H9 (cell line): ENCODE data around the gene RCOR2. TPM values are rescaled to one million over a fixed set of nuclear protein-coding genes. Genes with fewer than 3 reads are reported as not detected.

Source experiments
- DNase-seq: peaks from one replicate; pipeline ENCODE4 v3.0.0-alpha.2; 2017
- H2AFZ ChIP-seq: one replicate; pipeline ENCODE4 v1.6.1; 2013; ENCODE audit warnings: mild to moderate bottlenecking, low read length, control low read depth, moderate library complexity
- H2AK5ac ChIP-seq: 2 replicates; pipeline ENCODE4 v1.6.1; 2013; ENCODE audit warnings: low read length, control low read depth, mixed read lengths; ENCODE audit not compliant: insufficient read length
- H2BK120ac ChIP-seq: one replicate; pipeline ENCODE4 v1.6.1; 2013; ENCODE audit warnings: low read depth, mild to moderate bottlenecking, low read length, control low read depth, inconsistent platforms; ENCODE audit not compliant: poor library complexity, severe bottlenecking
- H2BK12ac ChIP-seq: 2 replicates; pipeline ENCODE4 v1.6.1; 2013; ENCODE audit warnings: low read length, control low read depth, mixed read lengths, low read depth; ENCODE audit not compliant: insufficient read length
- H2BK15ac ChIP-seq: 2 replicates; pipeline ENCODE4 v1.6.1; 2013; ENCODE audit warnings: low read depth, low read length, control low read depth
- H2BK20ac ChIP-seq: one replicate; pipeline ENCODE4 v1.6.1; 2013; ENCODE audit warnings: low read depth, mild to moderate bottlenecking, low read length, control low read depth, inconsistent platforms; ENCODE audit not compliant: poor library complexity, severe bottlenecking
- H2BK5ac ChIP-seq: 2 replicates; pipeline ENCODE4 v1.6.1; 2013; ENCODE audit warnings: low read length, control low read depth, mixed read lengths; ENCODE audit not compliant: insufficient read length
- H3K14ac ChIP-seq: 2 replicates; pipeline ENCODE4 v1.6.1; 2013; ENCODE audit warnings: low read length, control low read depth; ENCODE audit not compliant: insufficient read depth
- H3K18ac ChIP-seq: 2 replicates; pipeline ENCODE4 v1.6.1; 2013; ENCODE audit warnings: low read depth, mild to moderate bottlenecking, mixed read lengths, low read length, control low read depth; ENCODE audit not compliant: insufficient read length
- H3K23ac ChIP-seq: 2 replicates; pipeline ENCODE4 v1.6.1; 2013; ENCODE audit warnings: low read length, control low read depth, mixed read lengths, low read depth; ENCODE audit not compliant: insufficient read length
- H3K23me2 ChIP-seq: 2 replicates; pipeline ENCODE4 v1.6.1; 2013; ENCODE audit warnings: low read depth, mild to moderate bottlenecking, mixed read lengths, low read length, control low read depth; ENCODE audit not compliant: insufficient read length, poor library complexity, severe bottlenecking
- H3K27ac ChIP-seq: 2 replicates; pipeline ENCODE4 v1.5.1; 2013; ENCODE audit warnings: low read length, control low read depth, mixed read lengths, low read depth; ENCODE audit not compliant: insufficient read length
- H3K27me3 ChIP-seq: 2 replicates; pipeline ENCODE4 v1.6.1; 2013; ENCODE audit warnings: low read length, control low read depth, inconsistent platforms; ENCODE audit not compliant: insufficient read depth
- H3K4ac ChIP-seq: 2 replicates; pipeline ENCODE4 v1.6.1; 2013; ENCODE audit warnings: low read depth, mild to moderate bottlenecking, control low read depth, inconsistent platforms, low read length, moderate library complexity
- H3K4me1 ChIP-seq: 2 replicates; pipeline ENCODE4 v1.6.1; 2013; ENCODE audit warnings: low read length, control low read depth, inconsistent platforms; ENCODE audit not compliant: insufficient read depth
- H3K4me2 ChIP-seq: 2 replicates; pipeline ENCODE4 v1.6.1; 2013; ENCODE audit warnings: low read length, control low read depth, mixed read lengths; ENCODE audit not compliant: insufficient read length, insufficient read depth
- H3K56ac ChIP-seq: 2 replicates; pipeline ENCODE4 v1.6.1; 2013; ENCODE audit warnings: low read depth, mild to moderate bottlenecking, mixed read lengths, low read length, control low read depth; ENCODE audit not compliant: insufficient read length
- H3K79me1 ChIP-seq: 2 replicates; pipeline ENCODE4 v1.6.1; 2013; ENCODE audit warnings: low read depth, mild to moderate bottlenecking, moderate library complexity, low read length, control low read depth, inconsistent platforms; ENCODE audit not compliant: insufficient read depth, poor library complexity, severe bottlenecking
- H3K79me2 ChIP-seq: 2 replicates; pipeline ENCODE4 v1.6.1; 2013; ENCODE audit warnings: low read length, control low read depth, inconsistent platforms; ENCODE audit not compliant: insufficient read depth
- H3K9ac ChIP-seq: 2 replicates; pipeline ENCODE4 v1.6.1; 2013; ENCODE audit warnings: low read length, control low read depth, mixed read lengths; ENCODE audit not compliant: insufficient read length; ENCODE audit errors: extremely low read depth
- H3K9me3 ChIP-seq: one replicate; pipeline ENCODE4 v1.6.1; 2013; ENCODE audit warnings: low read depth, low read length, inconsistent platforms; ENCODE audit not compliant: control insufficient read depth
- H3T11ph ChIP-seq: one replicate; pipeline ENCODE4 v1.6.1; 2013; ENCODE audit warnings: mild to moderate bottlenecking, low read length, control low read depth, inconsistent platforms
- H4K20me1 ChIP-seq: one replicate; pipeline ENCODE4 v1.6.1; 2013; ENCODE audit not compliant: control insufficient read depth, insufficient read length, insufficient read depth
- H4K5ac ChIP-seq: 2 replicates; pipeline ENCODE4 v1.6.1; 2013; ENCODE audit warnings: low read depth, mild to moderate bottlenecking, mixed read lengths, low read length, control low read depth; ENCODE audit not compliant: insufficient read length
- H4K8ac ChIP-seq: replicated peaks from 2 replicates; pipeline ENCODE4 v1.6.1; 2013; ENCODE audit warnings: low read length, control low read depth, mixed read lengths, low read depth; ENCODE audit not compliant: insufficient read length
- H4K91ac ChIP-seq: 2 replicates; pipeline ENCODE4 v1.6.1; 2013; ENCODE audit warnings: low read depth, mild to moderate bottlenecking, moderate library complexity, mixed read lengths, low read length, control low read depth; ENCODE audit not compliant: insufficient read length
- H3K27ac Mint-ChIP-seq, 3 experiments: 2 replicates in 2 of 3; 3 replicates in 1 of 3; pipeline ENCODE4 v1.8.0; 2020 to 2021; ENCODE audit warnings: mixed read lengths in 3 of 3, mild to moderate bottlenecking in 1 of 3, moderate library complexity in 1 of 3
- H3K27me3 Mint-ChIP-seq: 2 replicates; pipeline ENCODE4 v1.8.0; 2021; ENCODE audit warnings: low read depth, mild to moderate bottlenecking, moderate library complexity, mixed read lengths
- H3K36me3 Mint-ChIP-seq, 3 experiments: 2 replicates in 2 of 3; 3 replicates in 1 of 3; pipeline ENCODE4 v1.8.0; 2020 to 2021; ENCODE audit warnings: low read depth in 3 of 3, mixed read lengths in 3 of 3; ENCODE audit not compliant: insufficient read depth in 1 of 3
- H3K4me1 Mint-ChIP-seq, 2 experiments: 2 replicates each; pipeline ENCODE4 v1.8.0; 2020; ENCODE audit warnings: mixed read lengths in 2 of 2
- H3K4me3 Mint-ChIP-seq, 2 experiments: 2 replicates in 1 of 2; 3 replicates in 1 of 2; pipeline ENCODE4 v1.8.0; 2020 to 2021; ENCODE audit warnings: mild to moderate bottlenecking in 2 of 2, mixed read lengths in 2 of 2, moderate library complexity in 1 of 2
- H3K9me3 Mint-ChIP-seq, 2 experiments: 2 replicates in 1 of 2; 3 replicates in 1 of 2; pipeline ENCODE4 v1.8.0; 2020; ENCODE audit warnings: mild to moderate bottlenecking in 2 of 2, mixed read lengths in 2 of 2, moderate library complexity in 1 of 2
- CTCF ChIP-seq: fragments of 200-600 bp; sonication (generic); conservative IDR thresholded peaks from 3 replicates; pipeline ENCODE4 v1.8.0; 2021; ENCODE audit warnings: antibody characterized with exemption, mild to moderate bottlenecking
- WGBS: extraction: QIAGEN DNeasy Blood & Tissue Kit; methylation state at CpG from one replicate; pipeline ENCODE4 v1.1.7; 2013; ENCODE audit warnings: missing lambda C conversion rate, low lambda C conversion rate, mixed read lengths; ENCODE audit not compliant: insufficient read length; ENCODE audit errors: extremely low coverage; 5-methylcytosine and 5-hydroxymethylcytosine counted together
- total RNA-seq: library from RNA; stranded (reverse); gene quantifications from 2 replicates; pipeline ENCODE4 v1.2.1, GENCODE V29; 2021

Gene RCOR2
- total RNA-seq, 1 experiment from 2014 or later: 118 TPM

DNA sequence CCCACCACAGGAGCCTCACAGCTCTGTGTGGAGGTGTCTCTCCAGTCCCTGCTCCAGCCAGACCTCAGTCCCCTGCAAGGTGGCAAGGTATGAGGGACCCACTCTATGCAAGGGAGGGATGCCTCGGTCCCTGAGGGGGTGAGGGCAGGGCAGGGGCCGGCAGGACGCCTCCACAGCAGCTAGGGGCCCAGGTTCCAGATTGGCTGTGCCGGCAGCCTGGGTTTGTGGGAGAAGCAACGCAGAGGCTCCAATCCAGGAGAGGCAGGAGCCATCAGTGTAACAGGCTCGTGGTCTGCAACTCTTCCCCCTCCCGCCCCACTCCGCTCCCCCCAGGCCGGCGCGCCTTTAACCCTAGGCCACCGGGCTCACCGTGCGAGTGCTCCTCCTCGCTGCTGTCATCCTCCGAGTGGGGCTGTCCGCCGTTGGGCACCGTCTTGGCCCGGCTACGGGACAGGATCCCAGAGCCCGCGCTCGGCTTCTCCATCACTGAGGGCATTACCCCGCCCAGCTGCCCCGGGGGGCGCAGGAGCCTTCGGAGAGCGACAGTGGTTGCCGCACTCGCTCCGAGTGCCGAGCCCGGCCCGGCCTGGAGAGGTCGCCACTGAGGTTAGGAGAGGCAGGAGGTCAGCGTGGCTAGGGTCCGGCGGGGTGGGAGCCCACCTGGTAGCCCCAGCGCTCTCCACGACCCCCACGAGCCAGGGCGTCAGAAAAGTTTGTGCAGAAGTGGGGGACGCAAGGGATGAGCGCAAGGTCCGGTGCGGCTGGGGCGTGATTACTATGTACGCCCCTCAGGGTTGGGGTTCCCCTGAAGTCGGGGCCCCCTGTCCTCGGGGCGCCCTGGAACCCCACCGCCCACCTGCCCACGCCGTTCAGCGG, 765 bp downstream of the RCOR2 start:
- H4K91ac ChIP-seq: no peak overlapping the region
- Mint-ChIP-seq H3K27ac (peak overlapping the region; percentile 89 to 99 (median 97); a peak in 6 of 7 replicates), H3K4me1 (peaks cover 32 to 34% of the 10 kb centered on the region in 2 experiments), H3K9me3 (no peaks in the 10 kb centered on the region), H3K36me3 (peaks cover 16 to 32% (median 27%) of the 10 kb centered on the region in 3 experiments; a peak in 6 of 7 replicates), H3K27me3 (no peaks in the 10 kb centered on the region; the same call in 1 of the 2 replicates), H3K4me3 (peak overlapping the region; percentile 92 to 96)
- no peaks in the 10 kb centered on the region for H3K9me3 ChIP-seq
- H3K23me2 ChIP-seq: peaks cover 33% of the 10 kb centered on the region
- no peak overlapping the region; the same call in 1 of the 2 replicates for H3K4ac ChIP-seq
- H4K20me1 ChIP-seq: no peaks in the 10 kb centered on the region
- H3K27ac ChIP-seq: no peak overlapping the region
- peak overlapping the region; percentile 85 for H3K4me2 ChIP-seq
- no peak overlapping the region for H3K56ac ChIP-seq
- peak; percentile 87 for TF ChIP-seq CTCF
- H3K14ac ChIP-seq: peak overlapping the region; percentile 91
- no peak overlapping the region for H2AFZ ChIP-seq
- peak overlapping the region; percentile 56 for H3K9ac ChIP-seq
- H2AK5ac ChIP-seq: no peak overlapping the region
- H3K27me3 ChIP-seq: no peaks in the 10 kb centered on the region
- peaks cover 5% of the 10 kb centered on the region; the same call in 1 of the 2 replicates for H3K79me2 ChIP-seq
- H3K4me1 ChIP-seq: peaks cover under 1% of the 10 kb centered on the region; the same call in 1 of the 2 replicates
- H2BK5ac ChIP-seq: no peak overlapping the region
- no peak overlapping the region for H4K8ac ChIP-seq
- no peak overlapping the region for H2BK120ac ChIP-seq
- no peak overlapping the region for H2BK15ac ChIP-seq
- no peak overlapping the region for H3T11ph ChIP-seq
- no peak overlapping the region for H4K5ac ChIP-seq
- H3K79me1 ChIP-seq: no peaks in the 10 kb centered on the region
- H2BK20ac ChIP-seq: no peak overlapping the region
- peak; percentile 92 for DNase-seq
- H2BK12ac ChIP-seq: no peak overlapping the region
- no peak overlapping the region for H3K23ac ChIP-seq
- WGBS: no CpG with 5 or more reads among the region's 56 CpGs
- H3K18ac ChIP-seq: peak overlapping the region; percentile 90
